Measurements from ENCODE around the gene USH2A. TPM values are rescaled to one million over a fixed set of nuclear protein-coding genes. Genes with fewer than 3 reads are reported as not detected.

Gene USH2A
- total RNA-seq, 1 experiment from 2014 or later = not detected

- no peak for TF ChIP-seq EZH2 (IDR thresholded peaks at IDR 0.05; ENCODE audit: borderline replicate concordance, low read depth, low read length, poor library complexity, severe bottlenecking)
- no peak for TF ChIP-seq CTCF (conservative IDR thresholded peaks at IDR 0.05; ENCODE audit: low read depth, low read length)
- no peak overlapping the region for H3K4me3 ChIP-seq (ENCODE audit: low read depth, low read length, poor library complexity, severe bottlenecking)
- no peak overlapping the region for H3K27ac ChIP-seq (ENCODE audit: low read depth, low read length, poor library complexity, severe bottlenecking)
- no peaks in the 10 kb centered on the region for H3K27me3 ChIP-seq (replicated peaks; ENCODE audit: insufficient read depth, low read depth, low read length, poor library complexity)
- DNase-seq (ENCODE audit: low spot score) = no peak
- no peaks in the 10 kb centered on the region for H3K9me3 ChIP-seq (ENCODE audit: low read depth, low read length, poor library complexity, severe bottlenecking)
- no peaks in the 10 kb centered on the region for H3K4me1 ChIP-seq (ENCODE audit: insufficient read depth, low read length, poor library complexity, severe bottlenecking)
- POLR2A ChIA-PET (ENCODE audit: low non-redundant PET) = no interaction called here
- BruUV-seq (replicated peaks) = no TSS peak
- intact Hi-C loops (cut with micrococcal nuclease; ENCODE audit: unreplicated experiment) = no loop called here
- CTCF ChIA-PET = no interaction called here
- no peaks in the 10 kb centered on the region for H3K36me3 ChIP-seq (ENCODE audit: insufficient read depth, low read length, poor library complexity, severe bottlenecking)
Measured at GRCh38 chr1:215731699-215732098, 691.5 kb downstream of the USH2A start.

- intact Hi-C loops (cut with micrococcal nuclease; ENCODE audit: unreplicated experiment) = no loop called here
- no peaks in the 10 kb centered on the region for H3K4me1 ChIP-seq (ENCODE audit: insufficient read depth, low read length, poor library complexity, severe bottlenecking)
- no peak overlapping the region for H3K27ac ChIP-seq (ENCODE audit: low read depth, low read length, poor library complexity, severe bottlenecking)
- no peaks in the 10 kb centered on the region for H3K27me3 ChIP-seq (replicated peaks; ENCODE audit: insufficient read depth, low read depth, low read length, poor library complexity)
- POLR2A ChIA-PET (ENCODE audit: low non-redundant PET) = no interaction called here
- DNase-seq (ENCODE audit: low spot score) = no peak
- H3K36me3 ChIP-seq (ENCODE audit: insufficient read depth, low read length, poor library complexity, severe bottlenecking) = no peaks in the 10 kb centered on the region
- BruUV-seq (replicated peaks) = no TSS peak
- H3K4me3 ChIP-seq (ENCODE audit: low read depth, low read length, poor library complexity, severe bottlenecking) = no peak overlapping the region
- CTCF ChIA-PET = no interaction called here
- H3K9me3 ChIP-seq (ENCODE audit: low read depth, low read length, poor library complexity, severe bottlenecking) = no peaks in the 10 kb centered on the region
- TF ChIP-seq EZH2 (IDR thresholded peaks at IDR 0.05; ENCODE audit: borderline replicate concordance, low read depth, low read length, poor library complexity, severe bottlenecking) (no peak), CTCF (conservative IDR thresholded peaks at IDR 0.05; ENCODE audit: low read depth, low read length) (no peak)
Measured at GRCh38 chr1:215730600-215730999, 692.6 kb downstream of the USH2A start.

DNA sequence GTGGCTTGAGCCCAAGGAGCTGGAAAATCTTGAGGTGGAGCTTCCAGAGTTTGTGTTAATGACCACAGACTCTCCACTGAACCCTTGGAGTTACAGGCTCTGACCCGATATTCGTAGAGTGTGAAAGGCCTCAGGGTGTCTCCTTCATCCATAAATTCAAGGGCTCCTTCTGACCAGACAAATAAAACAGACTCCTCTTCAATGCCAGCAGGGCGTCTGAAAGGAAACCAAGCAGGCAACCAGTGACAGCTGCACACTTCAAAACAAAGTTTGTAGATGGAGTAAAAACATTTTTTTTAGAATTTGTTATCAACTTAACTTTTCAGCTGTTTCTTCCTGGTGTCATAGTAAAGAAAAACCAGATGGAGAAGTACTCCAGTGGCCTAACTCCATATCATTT is 695.1 kb downstream of the USH2A start:
- DNase-seq (ENCODE audit: low spot score) = no peak
- no TSS peak for BruUV-seq (replicated peaks)
- no peaks in the 10 kb centered on the region for H3K36me3 ChIP-seq (ENCODE audit: insufficient read depth, low read length, poor library complexity, severe bottlenecking)
- H3K4me1 ChIP-seq (ENCODE audit: insufficient read depth, low read length, poor library complexity, severe bottlenecking) = no peaks in the 10 kb centered on the region
- POLR2A ChIA-PET (ENCODE audit: low non-redundant PET) = no interaction called here
- no peaks in the 10 kb centered on the region for H3K27me3 ChIP-seq (replicated peaks; ENCODE audit: insufficient read depth, low read depth, low read length, poor library complexity)
- no peak overlapping the region for H3K4me3 ChIP-seq (ENCODE audit: low read depth, low read length, poor library complexity, severe bottlenecking)
- no peaks in the 10 kb centered on the region for H3K9me3 ChIP-seq (ENCODE audit: low read depth, low read length, poor library complexity, severe bottlenecking)
- no peak overlapping the region for H3K27ac ChIP-seq (ENCODE audit: low read depth, low read length, poor library complexity, severe bottlenecking)
- TF ChIP-seq CTCF (conservative IDR thresholded peaks at IDR 0.05; ENCODE audit: low read depth, low read length) (no peak), EZH2 (IDR thresholded peaks at IDR 0.05; ENCODE audit: borderline replicate concordance, low read depth, low read length, poor library complexity, severe bottlenecking) (no peak)
- CTCF ChIA-PET = no interaction called here
- intact Hi-C loops (cut with micrococcal nuclease; ENCODE audit: unreplicated experiment) = no loop called here

All from A673 (cell line).